Stimulated activated CD8-positive, alpha-beta memory T cell treated with anti-CD3 and anti-CD28 coated beads, Interleukin-7, amount 100 ng/mL, for 48 hours (primary cell): Measurements from ENCODE around the gene MICAL3.
"Not testable (repeated sequence)": the region's sequence is repeated elsewhere in the genome, so short reads cannot be mapped to it uniquely, and the experiment has no call there.

ENCODE experiments used
- DNase-seq, 2 donors: peaks; one replicate each; pipeline ENCODE4 v3.0.0-alpha.2; 2020; ENCODE audit warnings: low read depth in 1 of 2; ENCODE audit errors: extremely low read depth in 1 of 2

MICAL3 gene

GRCh38 chr22:17892376-17892775 is 132.0 kb downstream of the MICAL3 start:
- DNase-seq = no peak

GRCh38 chr22:17891481-17892167 is 132.7 kb downstream of the MICAL3 start:
- no peak for DNase-seq

- DNase-seq = no peak
Observed at GRCh38 chr22:17890892-17891291, 133.5 kb downstream of the MICAL3 start.

- DNase-seq = no peak
Observed at GRCh38 chr22:17890245-17890671, 134.1 kb downstream of the MICAL3 start.

- DNase-seq = no peak
Observed at GRCh38 chr22:17888855-17889254, 135.5 kb downstream of the MICAL3 start.

- no peak for DNase-seq
Observed at GRCh38 chr22:17888439-17888838, 135.9 kb downstream of the MICAL3 start.

GRCh38 chr22:17884893-17885292 is 139.5 kb downstream of the MICAL3 start:
- DNase-seq = no peak

- no peak for DNase-seq
Observed at GRCh38 chr22:17884084-17884483, 140.3 kb downstream of the MICAL3 start.

- no peak for DNase-seq
Observed at GRCh38 chr22:17883356-17883755, 141.0 kb downstream of the MICAL3 start.

GRCh38 chr22:17882727-17883126 is 141.6 kb downstream of the MICAL3 start:
- no peak for DNase-seq

GRCh38 chr22:17882162-17882561 is 142.2 kb downstream of the MICAL3 start:
- DNase-seq = no peak

- DNase-seq = no peak
Observed at GRCh38 chr22:17881366-17881765, 143.0 kb downstream of the MICAL3 start.

- DNase-seq = no peak
Observed at GRCh38 chr22:17880468-17880867, 143.9 kb downstream of the MICAL3 start.

- DNase-seq = no peak
Observed at GRCh38 chr22:17880020-17880419, 144.3 kb downstream of the MICAL3 start.

GRCh38 chr22:17878941-17879340 is 145.4 kb downstream of the MICAL3 start:
- DNase-seq = no peak

- DNase-seq = no peak
Observed at GRCh38 chr22:17878186-17878694, 146.1 kb downstream of the MICAL3 start.

GRCh38 chr22:17876878-17877855 is 147.2 kb downstream of the MICAL3 start:
- DNase-seq = not testable (repeated sequence)

- DNase-seq = no peak
Observed at GRCh38 chr22:17876306-17876831, 148.0 kb downstream of the MICAL3 start.

- no peak for DNase-seq
Observed at GRCh38 chr22:17875631-17876030, 148.7 kb downstream of the MICAL3 start.

GRCh38 chr22:17875156-17875555 is 149.2 kb downstream of the MICAL3 start:
- no peak for DNase-seq

GRCh38 chr22:17874231-17874905 is 150.0 kb downstream of the MICAL3 start:
- no peak for DNase-seq
